GM19328 (cell line): ENCODE measurements around the gene EVPLL.
"Not testable (repeated sequence)": the region's sequence is repeated elsewhere in the genome, so short reads cannot be mapped to it uniquely, and the experiment has no call there.

Experiments
- ATAC-seq: cut with Tn5 transposase; IDR thresholded peaks from one replicate; pipeline ENCODE4 v1.9.1; 2021; ENCODE audit warnings: mild to moderate bottlenecking, moderate library complexity; ENCODE audit not compliant: unreplicated experiment

EVPLL gene

DNA sequence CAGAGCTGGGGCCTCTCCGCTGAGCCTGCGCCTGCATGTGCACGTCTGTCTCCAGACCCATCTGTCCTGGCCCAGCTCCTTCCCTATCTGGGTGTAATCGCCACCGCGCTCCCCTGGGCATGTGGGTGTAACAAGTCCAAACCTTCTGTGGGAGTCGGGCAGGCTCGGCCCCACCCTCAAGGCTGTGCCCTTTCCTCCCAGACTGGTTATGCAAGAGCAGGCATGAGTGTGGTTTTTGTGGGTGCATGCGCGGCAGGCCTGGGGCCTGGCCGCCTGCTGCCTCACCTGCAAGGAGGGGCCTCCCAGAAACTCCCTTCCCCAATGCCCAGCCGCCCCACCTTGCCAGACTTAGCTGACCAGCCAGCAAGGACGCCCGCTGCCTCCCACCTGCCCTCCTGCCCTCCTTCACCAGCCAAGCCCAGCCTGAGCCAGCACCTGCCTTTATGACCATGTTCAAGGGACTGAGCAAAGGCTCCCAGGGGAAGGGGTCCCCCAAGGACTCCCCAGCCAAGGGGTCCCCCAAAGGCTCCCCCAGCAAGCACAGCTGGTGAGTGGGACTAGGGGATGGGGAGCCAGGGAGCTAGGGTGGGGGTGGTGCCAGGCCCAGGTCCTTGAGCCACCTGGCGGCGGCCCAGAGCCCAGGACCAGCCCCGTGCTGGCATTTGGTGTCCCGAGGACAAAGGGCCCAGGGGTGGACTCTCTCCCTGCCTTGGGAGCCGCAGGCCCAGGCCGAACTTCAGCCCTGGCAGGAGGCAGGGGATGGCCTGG lies at the start of gene EVPLL:
Gene EVPLL, plus strand, starts transcription at position 342 of the 768 bp plus-strand sequence. CDS start 3,160 bp downstream, outside the sequence.
- ATAC-seq, result no peak

DNA sequence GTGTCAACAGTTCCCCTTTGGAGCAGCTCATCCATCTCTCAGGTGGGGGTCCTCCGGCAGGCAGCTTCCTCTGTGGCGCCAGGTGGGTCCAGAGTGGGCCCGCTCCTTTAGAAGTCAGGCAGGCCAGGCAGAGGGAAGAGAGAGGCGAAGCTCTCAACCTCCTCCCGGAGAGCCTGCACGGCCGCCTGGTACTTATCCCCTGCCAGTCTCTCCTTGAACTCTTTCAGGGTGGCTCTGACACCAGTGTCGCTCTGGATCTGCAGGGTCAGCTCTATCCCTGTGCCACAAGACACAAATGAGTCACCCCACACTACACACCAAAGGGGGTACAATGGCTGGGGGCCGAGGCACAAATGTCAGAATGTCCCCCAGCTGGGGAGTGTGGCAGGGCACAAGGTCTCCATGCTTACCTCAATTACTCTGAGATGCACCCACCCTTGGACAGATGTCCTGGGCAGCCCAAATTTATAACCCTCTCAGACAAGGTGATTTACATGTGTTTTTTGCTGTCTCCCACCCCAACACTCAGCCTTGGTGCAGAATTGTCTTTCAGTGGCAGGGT lies 48.9 kb upstream of the EVPLL start:
- ATAC-seq, result no peak

DNA sequence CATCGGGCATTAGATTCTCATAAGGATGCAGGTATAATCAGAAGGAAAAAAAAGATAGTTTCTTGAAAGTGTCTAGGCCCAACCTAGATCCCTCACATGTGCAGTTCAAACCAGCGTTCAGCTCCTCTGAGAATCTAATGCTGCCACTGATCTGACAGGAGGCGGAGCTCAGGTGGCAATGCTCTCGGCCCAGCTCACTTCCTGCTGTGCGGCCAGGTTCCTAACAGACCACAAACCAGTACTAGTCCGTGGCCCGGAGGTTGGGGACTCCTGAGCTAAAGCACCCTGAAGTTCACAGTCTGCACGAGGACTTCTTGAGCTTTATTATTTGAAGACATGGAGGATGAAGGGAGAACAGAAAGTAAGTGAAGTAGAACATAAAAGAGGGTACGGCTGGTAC lies 45.7 kb upstream of the EVPLL start:
- no peak for ATAC-seq

GRCh38 chr17:18332909-18333489 lies 44.6 kb upstream of the EVPLL start:
- no peak for ATAC-seq

GRCh38 chr17:18338158-18338557 lies 39.4 kb upstream of the EVPLL start:
- ATAC-seq, result not testable (repeated sequence)

DNA sequence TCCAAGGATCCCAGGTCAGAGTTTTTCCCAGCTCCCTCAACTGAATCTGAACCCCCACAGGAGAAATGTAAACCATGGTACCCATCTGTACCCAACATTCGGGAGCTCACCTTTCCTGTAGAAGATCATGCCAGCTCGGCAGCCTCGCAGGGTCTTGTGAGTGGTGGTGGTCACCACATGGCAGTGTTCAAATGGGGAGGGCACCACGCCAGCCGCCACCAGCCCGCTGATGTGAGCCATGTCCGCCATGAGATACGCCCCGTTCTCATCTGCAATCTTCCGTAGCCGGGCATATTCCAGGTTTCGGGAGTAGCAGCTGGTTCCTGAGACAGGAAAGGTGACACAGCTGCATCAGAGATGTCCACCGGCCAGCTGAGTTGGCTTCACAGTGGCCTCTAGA lies 37.6 kb upstream of the EVPLL start:
- ATAC-seq, result no peak

GRCh38 chr17:18344021-18344420 lies 33.6 kb upstream of the EVPLL start:
- ATAC-seq, result no peak

- no peak for ATAC-seq
These were observed 24.0 kb upstream of the EVPLL start for GRCh38 chr17:18353541-18353940.

GRCh38 chr17:18356624-18357023 lies 21.0 kb upstream of the EVPLL start:
- ATAC-seq, result no peak

DNA sequence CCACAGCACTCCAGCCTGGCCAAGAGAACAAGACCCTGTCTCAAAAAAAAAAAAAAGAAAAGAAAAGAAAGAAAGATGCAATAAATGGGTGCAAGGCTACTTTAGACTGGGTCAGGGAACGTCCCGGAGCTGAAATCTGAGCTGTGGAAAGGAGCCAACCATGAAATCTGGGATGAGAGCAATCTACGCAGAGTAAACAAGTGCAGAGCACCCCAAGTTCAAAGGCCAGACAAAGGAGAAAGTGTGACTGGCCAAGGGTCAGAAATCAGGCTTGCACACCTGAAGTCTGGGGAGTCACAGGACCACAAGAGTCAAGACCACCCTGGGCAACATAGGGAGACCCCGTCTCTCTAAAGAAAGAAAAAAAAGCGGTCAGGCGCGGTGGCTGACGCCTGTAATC lies 17.1 kb upstream of the EVPLL start:
- no peak for ATAC-seq

- ATAC-seq, result no peak
These were observed 15.5 kb upstream of the EVPLL start for GRCh38 chr17:18361837-18362697.

DNA sequence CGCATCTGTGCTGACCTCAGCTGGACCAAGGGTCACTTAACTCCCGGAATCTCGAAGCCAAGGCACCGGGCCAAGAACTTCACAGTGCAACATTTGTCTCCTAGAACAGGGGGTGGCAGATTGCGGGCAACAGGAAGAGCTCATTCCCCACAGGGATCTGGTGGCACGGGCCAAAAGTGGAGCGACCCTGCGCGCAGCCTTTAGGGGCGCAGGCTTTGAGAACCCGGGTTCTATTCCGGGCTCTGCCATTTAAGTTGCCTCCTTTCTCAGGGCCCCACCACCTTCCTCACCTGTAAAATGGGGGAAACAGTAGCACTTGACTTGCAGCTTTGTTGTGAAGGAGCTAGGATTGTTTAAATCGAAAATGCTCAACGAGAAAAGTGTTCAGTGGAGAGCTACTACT lies 14.9 kb upstream of the EVPLL start:
- ATAC-seq, result peak; percentile 2

DNA sequence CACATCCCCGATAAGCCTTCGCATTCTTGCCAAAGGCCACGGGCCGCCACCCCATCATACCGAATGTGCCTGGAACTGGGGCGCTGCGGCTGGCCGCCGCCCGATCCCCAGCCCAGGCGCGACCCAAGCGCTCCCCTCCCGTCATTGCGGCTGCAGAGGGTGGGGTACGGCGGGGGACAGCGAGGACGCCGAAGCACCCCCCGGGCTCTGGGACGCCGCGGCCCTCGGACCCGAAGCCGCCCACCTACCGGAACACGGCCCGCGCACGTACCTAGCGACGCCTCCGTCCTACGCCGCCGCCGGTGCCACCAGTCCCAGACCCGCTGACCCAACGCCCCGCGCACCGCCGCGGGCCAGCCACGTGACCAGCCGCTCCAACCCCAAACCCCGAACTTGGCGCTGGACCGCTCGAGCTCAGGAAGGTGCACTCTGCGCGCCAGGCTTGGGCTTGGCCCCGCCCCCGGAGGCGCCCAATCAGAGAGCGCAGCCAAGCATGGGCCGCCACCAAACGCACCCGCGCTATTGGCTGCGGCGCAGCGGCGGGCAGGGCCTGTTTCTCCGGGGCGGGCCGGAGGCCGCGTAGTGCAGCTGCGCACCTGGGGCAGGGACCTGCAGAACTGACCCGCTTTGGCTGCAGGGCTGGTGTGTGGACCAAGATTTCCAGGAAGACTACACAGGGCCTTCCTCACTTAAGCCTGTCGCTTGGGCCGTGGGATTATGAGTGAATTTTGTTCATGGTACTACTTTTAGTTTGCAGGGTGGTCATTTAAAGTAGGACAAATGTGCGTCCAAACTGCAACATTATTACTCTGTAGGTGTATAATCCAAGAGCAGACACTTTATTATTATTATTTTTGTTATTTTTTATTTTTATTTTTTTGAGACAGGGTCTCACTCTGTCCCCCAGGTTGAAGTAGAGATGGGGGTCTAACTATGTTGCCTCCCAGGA lies 14.2 kb upstream of the EVPLL start, which contains the start of gene SHMT1:
Gene SHMT1, minus strand, starts transcription at position 450 of the 949 bp plus-strand sequence. CDS start 7,569 bp downstream, outside the sequence.
- peak; percentile 99 for ATAC-seq

DNA sequence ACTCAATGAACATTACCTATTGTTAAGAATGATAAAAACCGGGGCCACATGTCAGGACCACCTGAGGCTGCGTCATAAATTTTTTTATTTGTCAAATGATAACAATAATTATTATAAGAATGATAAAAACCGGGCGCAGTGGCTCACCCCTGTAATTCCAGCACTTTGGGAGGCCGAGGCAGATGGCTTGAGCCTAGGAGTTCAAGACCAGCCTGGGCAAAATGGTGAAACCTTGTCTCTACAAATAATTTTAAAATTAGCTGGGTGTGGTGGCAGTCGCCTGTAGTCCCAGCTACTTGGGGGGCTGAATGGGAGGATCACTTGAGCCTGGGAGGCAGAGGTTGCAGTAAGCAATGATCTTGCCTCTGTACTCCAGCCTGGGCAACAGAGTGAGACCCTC lies 13.4 kb upstream of the EVPLL start:
- no peak for ATAC-seq

GRCh38 chr17:18368946-18369345 lies 8.6 kb upstream of the EVPLL start:
- no peak for ATAC-seq

- no peak for ATAC-seq
These were observed 6.8 kb upstream of the EVPLL start for GRCh38 chr17:18370761-18371160.

GRCh38 chr17:18371455-18371854 lies 6.1 kb upstream of the EVPLL start:
- ATAC-seq, result no peak

DNA sequence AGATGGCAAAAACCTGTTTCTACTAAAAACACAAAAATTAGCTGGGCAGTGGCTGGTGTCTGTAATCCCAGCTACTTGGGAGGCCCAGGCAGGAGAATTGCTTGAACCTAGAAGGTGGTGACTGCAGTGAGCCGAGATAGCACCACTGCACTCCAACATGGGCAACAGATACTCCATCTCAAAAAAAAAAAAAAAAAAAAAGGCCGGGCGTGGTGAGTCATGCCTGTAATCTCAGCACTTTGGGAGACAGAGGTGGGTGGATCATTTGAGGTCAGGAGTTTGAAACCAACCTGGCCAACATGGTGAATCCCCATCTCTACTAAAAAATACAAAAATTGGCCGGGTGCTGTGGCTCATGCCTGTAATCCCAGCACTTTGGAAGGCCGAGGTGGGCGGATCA lies 4.4 kb upstream of the EVPLL start:
- ATAC-seq, result not testable (repeated sequence)

GRCh38 chr17:18374216-18374615 lies 3.4 kb upstream of the EVPLL start:
- ATAC-seq, result no peak

- ATAC-seq, result no peak
These were observed 577 bp downstream of the EVPLL start for GRCh38 chr17:18378205-18378505.
